Left kidney (tissue), 2 donors: ENCODE results near the gene ZSCAN2. TPM values are rescaled to one million over a fixed set of nuclear protein-coding genes. Genes with fewer than 3 reads are reported as not detected.

Experiments used
- DNase-seq: peaks from one replicate; pipeline ENCODE4 v3.0.0-alpha.2; 2013
- polyA plus RNA-seq: library from polyadenylated mRNA; unstranded; fragments of 120-200 nt; gene quantifications from one replicate; pipeline ENCODE4 v1.2.1, GENCODE V29; 2013; ENCODE audit not compliant: insufficient read length

The ZSCAN2 gene
- polyA plus RNA-seq, 1 donor, result 30.7 TPM

- DNase-seq, result no peak
Observed at GRCh38 chr15:84668221-84668982, 67.6 kb downstream of the ZSCAN2 start.

DNA sequence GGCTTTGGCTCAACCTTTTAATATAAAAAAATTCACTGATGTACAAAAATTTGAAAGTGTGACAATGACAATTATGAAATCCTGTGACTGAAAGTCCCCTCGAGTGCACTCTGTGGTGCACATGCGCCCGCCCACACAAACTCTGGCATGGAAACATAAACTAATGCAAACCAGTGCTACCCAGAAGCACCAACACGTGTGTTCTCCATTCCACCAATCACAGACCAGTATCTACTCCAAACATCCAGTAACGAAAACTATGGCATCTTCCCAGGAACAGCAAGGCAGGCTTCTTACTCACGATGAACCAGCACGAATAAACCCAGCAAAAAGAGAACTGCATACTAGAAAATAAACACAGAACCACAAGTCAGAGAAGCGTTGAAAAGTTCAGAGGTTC lies 68.9 kb downstream of the ZSCAN2 start:
- no peak for DNase-seq

DNA sequence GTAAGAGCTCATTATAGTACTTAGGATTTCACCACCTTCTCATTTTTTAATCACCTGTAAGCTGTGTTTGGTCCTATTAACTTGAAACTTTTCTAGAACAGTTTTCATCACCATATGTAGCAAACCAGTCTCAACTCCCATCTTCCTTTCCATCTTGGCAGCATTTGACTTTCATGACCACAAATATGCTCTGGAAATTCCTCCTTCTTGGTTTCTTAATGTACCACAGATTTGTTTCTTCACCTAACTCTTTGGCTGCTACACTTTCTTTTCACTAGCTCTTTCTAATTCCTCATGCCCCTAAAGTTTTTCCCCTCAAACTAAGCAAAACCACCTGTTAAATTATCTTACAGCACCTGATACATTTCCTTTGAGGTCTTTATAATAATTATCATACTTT lies 70.4 kb downstream of the ZSCAN2 start:
- no peak for DNase-seq

Other genes starting within 250 kb of the ZSCAN2 start
- 55.3 TPM for gene WDR73, start 53.3 kb downstream of the ZSCAN2 start, polyA plus RNA-seq
- 4.2 TPM for gene NMB, start 57.2 kb downstream of the ZSCAN2 start, polyA plus RNA-seq
- gene SEC11A, start 115.1 kb downstream of the ZSCAN2 start, polyA plus RNA-seq, result 272 TPM
- gene ZNF592, start 147.6 kb downstream of the ZSCAN2 start, polyA plus RNA-seq, result 32.2 TPM
- 20.7 TPM for gene ALPK3, start 216.3 kb downstream of the ZSCAN2 start, polyA plus RNA-seq